ENCODE measurements around the gene NEIL1.
"Not testable (repeated sequence)": the region's sequence is repeated elsewhere in the genome, so short reads cannot be mapped to it uniquely, and the experiment has no call there.

NEIL1 gene

GRCh38 chr15:75333654-75334419, 13.0 kb upstream of the NEIL1 start:
- not testable (repeated sequence) for DNase-seq

- DNase-seq, result no peak
Measured at GRCh38 chr15:75335313-75335704, 11.5 kb upstream of the NEIL1 start.

GRCh38 chr15:75335705-75336355, 11.0 kb upstream of the NEIL1 start, which contains the start of gene COMMD4:
Gene COMMD4, plus strand, starts transcription at chr15:75336063. Its CDS starts 27 bp downstream, at chr15:75336090.
- DNase-seq, result peak; percentile 96

- DNase-seq, result no peak
Measured at GRCh38 chr15:75338661-75339240, 8.1 kb upstream of the NEIL1 start.

DNA sequence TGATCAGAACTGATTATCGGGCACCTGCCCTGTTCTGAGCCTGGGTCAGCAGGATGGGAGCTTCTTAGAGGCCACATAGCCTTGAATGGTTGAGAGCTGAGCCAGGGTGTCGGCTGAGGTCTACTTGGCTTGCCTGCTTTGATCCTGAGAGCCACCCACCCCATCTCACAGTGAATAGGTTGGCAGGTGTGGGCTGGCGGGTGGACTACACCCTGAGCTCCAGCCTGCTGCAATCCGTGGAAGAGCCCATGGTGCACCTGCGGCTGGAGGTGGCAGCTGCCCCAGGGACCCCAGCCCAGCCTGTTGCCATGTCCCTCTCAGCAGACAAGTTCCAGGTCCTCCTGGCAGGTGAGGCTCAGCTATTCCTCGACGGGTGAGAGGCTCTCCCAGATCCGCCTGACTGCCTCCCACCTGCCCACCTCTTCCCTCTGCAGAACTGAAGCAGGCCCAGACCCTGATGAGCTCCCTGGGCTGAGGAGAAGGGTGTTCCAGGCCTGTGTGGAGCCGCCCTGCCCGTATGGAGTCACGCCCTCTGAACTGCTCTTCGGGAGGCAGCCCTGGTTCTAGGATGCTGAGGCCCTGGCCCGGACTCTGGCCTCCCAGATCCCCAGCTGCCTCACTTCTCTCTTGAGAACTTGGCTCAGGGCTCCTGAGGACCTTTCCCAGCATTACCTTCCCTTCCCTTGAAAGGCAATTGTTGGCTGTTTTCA, 7.2 kb upstream of the NEIL1 start:
- no peak for DNase-seq

GRCh38 chr15:75342221-75342620, 4.6 kb upstream of the NEIL1 start:
- DNase-seq, result no peak

GRCh38 chr15:75343953-75344352, 2.9 kb upstream of the NEIL1 start:
- DNase-seq, result peak; percentile 79

- peak; percentile 64 for DNase-seq
Measured at GRCh38 chr15:75347222-75348033, 589 bp downstream of the NEIL1 start.

DNA sequence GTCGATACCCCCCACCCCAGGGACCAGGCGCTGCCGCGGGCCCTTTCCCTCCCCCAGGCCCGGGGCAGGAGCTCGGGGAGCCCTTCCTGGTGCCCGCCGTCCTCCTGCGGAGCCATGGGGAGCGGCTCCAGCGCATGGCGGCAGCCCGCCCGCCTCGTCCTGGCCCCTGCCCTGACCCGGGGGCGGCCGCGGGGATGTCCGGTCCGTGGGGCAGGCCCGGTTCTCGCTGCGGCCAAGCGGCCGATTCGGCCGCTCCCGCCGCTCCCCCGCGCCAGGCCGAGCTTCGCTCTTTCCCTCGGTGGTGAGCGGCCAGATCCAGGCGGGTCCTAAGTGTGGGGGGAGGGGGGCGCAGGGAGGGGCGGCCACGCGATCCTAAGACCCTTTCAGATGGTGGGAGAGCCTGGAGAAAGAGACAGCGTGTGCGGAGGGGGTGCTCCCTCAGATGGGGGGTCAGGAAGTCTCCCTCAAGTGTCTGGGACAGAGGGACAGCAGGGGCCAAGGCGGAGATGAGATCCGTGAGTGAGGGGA, 1.3 kb downstream of the NEIL1 start:
- DNase-seq, result no peak

DNA sequence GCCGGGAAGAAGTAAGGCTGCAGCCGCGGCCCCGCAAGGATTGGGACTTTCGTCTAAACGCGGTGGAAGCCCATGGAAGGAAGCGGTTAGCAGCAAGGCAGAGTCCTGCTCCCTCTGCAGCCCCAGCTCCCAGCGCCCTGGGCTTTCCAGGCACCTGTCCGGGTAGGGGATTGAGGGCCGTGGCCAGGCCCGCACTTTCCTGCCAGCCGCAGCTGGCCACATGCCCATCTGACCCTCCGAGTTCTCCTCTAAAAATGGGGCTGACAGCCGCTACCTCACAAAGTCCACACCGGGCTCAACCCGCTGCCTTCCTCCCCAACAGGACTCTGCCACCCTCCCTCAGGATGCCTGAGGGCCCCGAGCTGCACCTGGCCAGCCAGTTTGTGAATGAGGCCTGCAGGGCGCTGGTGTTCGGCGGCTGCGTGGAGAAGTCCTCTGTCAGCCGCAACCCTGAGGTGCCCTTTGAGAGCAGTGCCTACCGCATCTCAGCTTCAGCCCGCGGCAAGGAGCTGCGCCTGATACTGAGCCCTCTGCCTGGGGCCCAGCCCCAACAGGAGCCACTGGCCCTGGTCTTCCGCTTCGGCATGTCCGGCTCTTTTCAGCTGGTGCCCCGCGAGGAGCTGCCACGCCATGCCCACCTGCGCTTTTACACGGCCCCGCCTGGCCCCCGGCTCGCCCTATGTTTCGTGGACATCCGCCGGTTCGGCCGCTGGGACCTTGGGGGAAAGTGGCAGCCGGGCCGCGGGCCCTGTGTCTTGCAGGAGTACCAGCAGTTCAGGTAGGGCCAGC, 1.9 kb downstream of the NEIL1 start:
- peak; percentile 71 for DNase-seq

GRCh38 chr15:75349351-75349669, 2.5 kb downstream of the NEIL1 start:
- not testable (repeated sequence) for DNase-seq

GRCh38 chr15:75349851-75350588, 3.2 kb downstream of the NEIL1 start:
- DNase-seq, result no peak

- DNase-seq, result no peak
Measured at GRCh38 chr15:75350601-75351361, 3.9 kb downstream of the NEIL1 start.

DNA sequence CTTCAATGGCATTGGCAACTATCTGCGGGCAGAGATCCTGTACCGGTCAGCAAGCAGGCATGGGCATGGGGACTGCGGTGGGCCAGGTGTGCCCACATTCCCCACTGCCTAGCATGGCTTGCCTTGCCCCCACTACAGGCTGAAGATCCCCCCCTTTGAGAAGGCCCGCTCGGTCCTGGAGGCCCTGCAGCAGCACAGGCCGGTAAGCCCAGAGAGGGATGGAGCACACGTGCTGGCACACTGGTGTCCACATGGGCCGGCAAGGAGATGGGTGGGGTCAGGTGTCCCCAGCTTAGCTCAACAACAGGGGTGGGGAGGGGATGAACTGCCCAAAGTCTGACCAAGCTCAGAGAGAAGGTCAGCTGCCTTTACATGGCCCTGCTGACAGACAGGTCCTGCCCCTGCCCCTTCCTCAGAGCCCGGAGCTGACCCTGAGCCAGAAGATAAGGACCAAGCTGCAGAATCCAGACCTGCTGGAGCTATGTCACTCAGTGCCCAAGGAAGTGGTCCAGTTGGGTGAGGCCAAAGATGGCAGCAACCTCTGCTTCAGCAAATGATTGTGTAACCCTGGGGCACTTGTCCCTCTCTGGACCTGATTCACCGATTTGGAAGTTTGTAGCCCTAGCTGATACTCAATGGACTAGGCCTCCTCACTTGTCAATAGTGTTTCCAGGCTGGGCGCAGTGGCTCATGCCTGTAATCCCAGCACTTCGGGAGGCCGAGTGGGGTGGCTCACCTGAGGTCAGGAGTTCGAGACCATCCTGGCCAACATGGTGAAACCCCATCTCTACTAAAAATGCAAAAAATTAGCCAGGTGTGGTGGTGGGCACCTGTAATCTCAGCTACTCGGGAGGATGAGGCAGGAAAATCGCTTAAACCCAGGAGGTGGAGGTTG, 5.6 kb downstream of the NEIL1 start:
- DNase-seq, result no peak

DNA sequence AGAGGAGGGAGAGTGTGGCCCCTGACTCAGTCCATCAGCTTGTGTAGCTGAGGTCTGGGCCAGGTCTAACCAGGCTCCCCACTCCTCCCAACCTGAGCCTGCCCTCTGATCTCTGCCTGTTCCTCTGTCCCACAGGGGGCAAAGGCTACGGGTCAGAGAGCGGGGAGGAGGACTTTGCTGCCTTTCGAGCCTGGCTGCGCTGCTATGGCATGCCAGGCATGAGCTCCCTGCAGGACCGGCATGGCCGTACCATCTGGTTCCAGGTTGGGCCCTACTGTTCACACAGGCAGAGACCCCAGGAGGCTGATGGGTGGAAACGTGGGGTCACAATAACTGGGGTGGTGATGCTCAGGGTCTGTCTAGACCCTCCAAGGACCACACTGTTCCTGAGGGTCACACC, 6.8 kb downstream of the NEIL1 start:
- DNase-seq, result no peak

DNA sequence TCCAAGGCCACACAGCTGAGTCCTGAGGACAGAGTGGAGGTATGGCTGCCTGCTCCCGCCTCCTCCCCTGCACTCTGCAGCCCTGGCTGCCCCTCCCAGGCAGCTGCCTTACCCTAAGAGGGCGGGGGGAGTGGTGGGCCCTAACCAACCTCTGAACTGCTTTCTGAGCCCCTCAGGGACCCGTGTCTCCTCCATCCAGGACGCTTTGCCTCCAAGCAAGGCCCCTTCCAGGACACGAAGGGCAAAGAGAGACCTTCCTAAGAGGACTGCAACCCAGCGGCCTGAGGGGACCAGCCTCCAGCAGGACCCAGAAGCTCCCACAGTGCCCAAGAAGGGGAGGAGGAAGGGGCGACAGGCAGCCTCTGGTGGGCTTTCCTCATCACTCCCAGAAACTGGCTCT, 7.6 kb downstream of the NEIL1 start:
- DNase-seq, result no peak

DNA sequence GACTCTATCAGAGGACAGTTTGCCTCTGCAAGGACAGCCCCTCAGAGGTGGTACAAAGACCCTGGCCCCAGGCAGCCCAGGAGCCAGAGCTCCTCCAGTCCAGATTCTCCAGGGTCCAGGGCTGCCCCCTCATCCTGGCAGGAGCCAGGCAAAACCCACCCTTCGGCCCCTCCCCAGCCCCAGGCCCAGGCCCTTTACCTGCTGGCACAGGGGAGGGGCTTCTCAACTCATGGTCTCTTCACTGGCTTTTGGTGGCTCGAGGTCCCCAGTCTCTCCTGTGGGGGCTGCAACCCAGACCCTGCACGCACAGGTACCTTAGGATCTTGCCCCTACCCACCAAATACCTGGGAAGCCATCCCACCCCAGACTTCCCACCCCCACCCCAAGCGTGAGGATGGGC, 8.5 kb downstream of the NEIL1 start:
- no peak for DNase-seq

DNA sequence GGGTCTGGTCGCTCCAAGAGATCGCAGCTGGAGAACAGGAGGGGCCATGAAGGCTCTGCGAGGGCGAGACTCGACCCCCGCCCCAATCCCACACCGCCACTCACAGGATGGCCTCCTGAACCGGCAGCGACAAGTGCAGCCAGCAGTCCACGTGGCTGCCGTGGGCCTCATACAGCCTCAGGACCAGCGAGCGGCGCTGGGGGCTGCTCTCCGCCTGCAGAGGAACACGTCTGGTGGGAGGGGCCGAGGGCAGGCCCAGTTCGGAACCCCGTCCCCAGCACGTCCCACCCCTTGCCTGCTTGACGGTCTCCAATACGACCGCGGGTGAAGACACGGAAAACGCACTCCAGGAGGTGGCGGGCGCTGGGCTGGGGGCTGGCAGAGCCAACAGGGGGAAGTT, 9.2 kb downstream of the NEIL1 start:
- DNase-seq, result no peak

GRCh38 chr15:75356517-75356916, 9.7 kb downstream of the NEIL1 start:
- DNase-seq, result no peak
